T-helper 1 cell treated with Interleukin-12 subunit alpha and Interleukin-12 subunit beta and Interleukin-4 antibody, amounts not matched to agents 30 ng/mL and 1 ng/mL, for 36 hours (primary cell): ENCODE measurements around the gene COPS3. TPM values are rescaled to one million over a fixed set of nuclear protein-coding genes. Genes with fewer than 3 reads are reported as not detected.

Experiments used
- intact Hi-C: fragments of 100-400 bp; cut with micrococcal nuclease; formaldehyde crosslinking; loops from one replicate; pipeline ENCODE4 v1.15.1; 2024
- total RNA-seq: library from RNA; stranded (reverse); gene quantifications from 2 replicates; pipeline ENCODE4 v1.2.3, GENCODE V29; 2022

The COPS3 gene
- total RNA-seq, 1 donor from 2014 or later: 95.8 TPM

- intact Hi-C loops: no loop called here
Observed at GRCh38 chr17:17252149-17252661, 28.8 kb downstream of the COPS3 start.

- intact Hi-C loops: no loop called here
Observed at GRCh38 chr17:17246879-17247278, 34.2 kb downstream of the COPS3 start.

- intact Hi-C loops: no loop called here
Observed at GRCh38 chr17:17243163-17243562, 37.9 kb downstream of the COPS3 start.

- intact Hi-C loops: no loop called here
Observed at GRCh38 chr17:17242246-17242645, 38.8 kb downstream of the COPS3 start.

- intact Hi-C loops: no loop called here
Observed at GRCh38 chr17:17241656-17242055, 39.4 kb downstream of the COPS3 start.

- intact Hi-C loops: loop anchor here (5.0 kb wide), 1 partner anchor 123 kb away; no protein-coding TSS in a partner anchor
Observed at GRCh38 chr17:17239832-17240231, 41.2 kb downstream of the COPS3 start.

- intact Hi-C loops: loop anchor here (1.0 to 5.0 kb wide), 10 partner anchors 31 to 234 kb away; partner anchors contain the start of genes COPS3, MPRIP and PLD6
Observed at GRCh38 chr17:17237026-17237799, 43.8 kb downstream of the COPS3 start, which contains the start of gene FLCN. FLCN (minus strand) TSS chr17:17237168; CDS start chr17:17228137, 9,031 bp downstream.

GRCh38 chr17:17236295-17237025 is 44.6 kb downstream of the COPS3 start:
- intact Hi-C loops: loop anchor here (1.0 to 5.0 kb wide), 10 partner anchors 30 to 234 kb away; partner anchors contain the start of genes COPS3, MPRIP and PLD6

- intact Hi-C loops: loop anchor here (2.0 to 5.0 kb wide), 5 partner anchors 77 to 233 kb away; no protein-coding TSS in a partner anchor
Observed at GRCh38 chr17:17235212-17236174, 45.6 kb downstream of the COPS3 start.

- intact Hi-C loops: no loop called here
Observed at GRCh38 chr17:17232303-17232621, 48.8 kb downstream of the COPS3 start.

GRCh38 chr17:17231621-17232302 is 49.3 kb downstream of the COPS3 start:
- intact Hi-C loops: no loop called here

GRCh38 chr17:17229416-17230384 is 51.3 kb downstream of the COPS3 start:
- intact Hi-C loops: no loop called here

GRCh38 chr17:17228521-17229279 is 52.3 kb downstream of the COPS3 start:
- intact Hi-C loops: no loop called here

- intact Hi-C loops: no loop called here
Observed at GRCh38 chr17:17227608-17228520, 53.2 kb downstream of the COPS3 start.

GRCh38 chr17:17226451-17227265 is 54.4 kb downstream of the COPS3 start:
- intact Hi-C loops: no loop called here

GRCh38 chr17:17225901-17226300 is 55.1 kb downstream of the COPS3 start:
- intact Hi-C loops: no loop called here
